Endothelial cell of umbilical vein (primary cell): ENCODE results near the gene CLEC16A. TPM values are rescaled to one million over a fixed set of nuclear protein-coding genes. Genes with fewer than 3 reads are reported as not detected.

Experiments used
- BruUV-seq: library from RNA; stranded (reverse); fragments of 400-500 nt; replicated peaks from 2 replicates; lab custom pipeline; 2021; lab: Mats Ljungman, UMichigan
- CTCF ChIA-PET: fragments of 300-600, 350-600 bp; sonication (Branson Sonifier 250); formaldehyde crosslinking; loops from one replicate; lab custom pipeline; 2021; ENCODE audit warnings: antibody characterized with exemption, inconsistent platforms; lab: Charles Lee
- POLR2A ChIA-PET: fragments of 300-600, 350-600 bp; sonication (Branson Sonifier 250); formaldehyde crosslinking; loops from one replicate; lab custom pipeline; 2021; ENCODE audit warnings: antibody characterized with exemption, inconsistent platforms; lab: Charles Lee
- DNase-seq: peaks from one replicate; pipeline ENCODE4 v3.0.0-alpha.2; 2011; ENCODE audit warnings: low read depth, low spot score
- FAIRE-seq: peaks from 2 replicates; lab custom pipeline; 2011; peaks lifted over from hg19 to GRCh38; lab: Jason Lieb, UNC
- H2AFZ ChIP-seq: 2 replicates; pipeline ENCODE4 v1.6.0; 2012; ENCODE audit warnings: low read depth, low read length, control low read depth, inconsistent platforms
- H3K27ac ChIP-seq: 2 replicates; pipeline ENCODE4 v1.5.1; 2011; ENCODE audit warnings: low read depth, mild to moderate bottlenecking, control low read depth, low read length, moderate library complexity; ENCODE audit not compliant: insufficient read depth
- H3K27me3 ChIP-seq, 2 experiments: 2 replicates each; pipeline versions ENCODE4 v1.6.0 to v1.6.1; 2011; ENCODE audit warnings: low read length in 2 of 2, mixed read lengths in 1 of 2; ENCODE audit not compliant: control insufficient read depth in 2 of 2, insufficient read depth in 2 of 2
- H3K36me3 ChIP-seq, 2 experiments: 2 replicates in 1 of 2; 3 replicates in 1 of 2; pipeline ENCODE4 v1.5.1; 2011; ENCODE audit warnings: low read length in 2 of 2, mild to moderate bottlenecking in 1 of 2, moderate library complexity in 1 of 2; ENCODE audit not compliant: control insufficient read depth in 2 of 2, insufficient read depth in 2 of 2; ENCODE audit errors: extremely low read depth in 1 of 2
- H3K4me1 ChIP-seq: 3 replicates; pipeline ENCODE4 v1.5.1; 2011; ENCODE audit warnings: mild to moderate bottlenecking, low read length; ENCODE audit not compliant: control insufficient read depth, insufficient read depth; ENCODE audit errors: extremely low read depth
- H3K4me2 ChIP-seq: 2 replicates; pipeline ENCODE4 v1.6.1; 2011; ENCODE audit warnings: low read length, control low read depth, mixed read lengths; ENCODE audit not compliant: insufficient read depth
- H3K4me3 ChIP-seq, 3 experiments: fragments of 200-600 bp in 1 of 3; sonication (generic), shearing (Covaris generic) in 1 of 3; replicated peaks in 1 of 3; 2 replicates each; pipeline ENCODE4 v1.5.1; 2011 to 2016; ENCODE audit warnings: control low read depth in 3 of 3, low read length in 3 of 3, mild to moderate bottlenecking in 2 of 3, inconsistent platforms in 1 of 3, low read depth in 1 of 3, moderate library complexity in 1 of 3; ENCODE audit not compliant: insufficient read depth in 1 of 3
- H3K79me2 ChIP-seq: 2 replicates; pipeline ENCODE4 v1.6.0; 2012; ENCODE audit warnings: low read length, inconsistent platforms; ENCODE audit not compliant: control insufficient read depth, insufficient read depth
- H3K9ac ChIP-seq: replicated peaks from 2 replicates; pipeline ENCODE3; 2011; ENCODE audit warnings: low read length, control low read depth; ENCODE audit not compliant: insufficient read depth; ENCODE audit errors: extremely low read depth
- H3K9me1 ChIP-seq: replicated peaks from 3 replicates; pipeline ENCODE4 v1.6.0; 2011; ENCODE audit warnings: mild to moderate bottlenecking, low read length; ENCODE audit not compliant: control insufficient read depth, insufficient read depth; ENCODE audit errors: extremely low read depth
- H3K9me3 ChIP-seq: replicated peaks from 2 replicates; pipeline ENCODE4 v1.5.1; 2012; ENCODE audit warnings: low read length, inconsistent platforms; ENCODE audit not compliant: control insufficient read depth, insufficient read depth
- H4K20me1 ChIP-seq: replicated peaks from 2 replicates; pipeline ENCODE3; 2011; ENCODE audit warnings: mild to moderate bottlenecking, low read length; ENCODE audit not compliant: control insufficient read depth, insufficient read depth; ENCODE audit errors: extremely low read depth
- EZH2 ChIP-seq: IDR thresholded peaks from 2 replicates; pipeline ENCODE4 v1.6.1; 2012; ENCODE audit warnings: borderline replicate concordance, low read depth, mild to moderate bottlenecking, moderate library complexity, low read length, inconsistent platforms; ENCODE audit not compliant: severe bottlenecking
- FOS ChIP-seq: IDR thresholded peaks from 2 replicates; pipeline ENCODE4 v1.6.1; 2011; ENCODE audit warnings: mild to moderate bottlenecking, low read length, moderate library complexity, borderline replicate concordance; ENCODE audit not compliant: insufficient read depth
- GATA2 ChIP-seq: IDR thresholded peaks from 2 replicates; pipeline ENCODE4 v1.7.0; 2011; ENCODE audit warnings: low read depth, mild to moderate bottlenecking, moderate library complexity, mixed read lengths, low read length; ENCODE audit not compliant: insufficient read length, insufficient read depth
- JUN ChIP-seq: IDR thresholded peaks from 2 replicates; pipeline ENCODE4 v1.6.1; 2011; ENCODE audit warnings: borderline replicate concordance, low read depth; ENCODE audit not compliant: insufficient read length, insufficient read depth
- MAX ChIP-seq: IDR thresholded peaks from 2 replicates; pipeline ENCODE4 v1.6.1; 2011; ENCODE audit not compliant: insufficient read depth, insufficient read length
- MYC ChIP-seq: IDR thresholded peaks from one replicate; pipeline ENCODE4 v1.6.1; 2011; ENCODE audit warnings: mild to moderate bottlenecking, low read depth, low read length
- POLR2A ChIP-seq: IDR thresholded peaks from 2 replicates; pipeline ENCODE4 v1.6.1; 2012; ENCODE audit warnings: low read depth, mild to moderate bottlenecking, control low read depth, low read length
- POLR2AphosphoS5 ChIP-seq: IDR thresholded peaks from 2 replicates; pipeline ENCODE4 v1.6.1; 2012; ENCODE audit warnings: low read depth, mild to moderate bottlenecking, control low read depth, low read length, moderate library complexity; ENCODE audit not compliant: insufficient read depth
- dilution Hi-C: fragments of 300-500 bp; cut with MboI; formaldehyde crosslinking; loops from one replicate; pipeline ENCODE4 v1.15.0; 2019; ENCODE audit warnings: low sequenced_read_pairs; ENCODE audit not compliant: extremely low pct_ligation_motif_present
- intact Hi-C: fragments of 100-400 bp; cut with micrococcal nuclease; formaldehyde crosslinking; loops from one replicate; pipeline ENCODE4 v1.10.0; 2022
- polyA plus RNA-seq, 4 experiments: library from polyadenylated mRNA; depleted of rRNA in 3 of 4; stranded (reverse) in 3 of 4; unstranded in 1 of 4; fragments of >200 nt; gene quantifications; 2 replicates each; pipeline versions ENCODE4 v1.2.1 to v1.2.3, GENCODE V29; 2011 to 2012; ENCODE audit warnings: missing spikeins in 1 of 4
- total RNA-seq: library from RNA; stranded (reverse); gene quantifications from 2 replicates; pipeline ENCODE4 v1.2.3, GENCODE V29; 2021

Gene CLEC16A
- total and polyA plus RNA-seq, 2 donors (not counting 3 experiments of a cell fraction or from before 2014, with no cell fraction given): 11.4 to 23.3 TPM

- peaks cover 0 to 10% of the 10 kb centered on the region in 2 experiments for H3K36me3 ChIP-seq
- TF ChIP-seq GATA2 (no peak), FOS (no peak), MAX (no peak)
- POLR2A ChIA-PET: no interaction called here
- dilution Hi-C loops (no loop called here), intact Hi-C loops (no loop called here)
- no peak overlapping the region for H3K4me3 ChIP-seq
- no peaks in the 10 kb centered on the region for H3K9me3 ChIP-seq
- no peaks in the 10 kb centered on the region for H3K4me1 ChIP-seq
- no peak overlapping the region for H3K9ac ChIP-seq
- no peak overlapping the region for H3K4me2 ChIP-seq
- FAIRE-seq (no peak), DNase-seq (no peak)
- CTCF ChIA-PET: no interaction called here
- H3K27me3 ChIP-seq: no peaks in the 10 kb centered on the region
- no peaks in the 10 kb centered on the region for H3K79me2 ChIP-seq
- no peaks in the 10 kb centered on the region for H3K9me1 ChIP-seq
- no TSS peak for BruUV-seq
- H3K27ac ChIP-seq: no peak overlapping the region
- no peak overlapping the region for H2AFZ ChIP-seq
- no peaks in the 10 kb centered on the region for H4K20me1 ChIP-seq
These were observed 227.0 kb downstream of the CLEC16A start for GRCh38 chr16:11171448-11171709.

GRCh38 chr16:11171757-11172299, 227.5 kb downstream of the CLEC16A start:
- CTCF ChIA-PET: no interaction called here
- dilution Hi-C loops (no loop called here), intact Hi-C loops (no loop called here)
- POLR2A ChIA-PET: no interaction called here
- no peak overlapping the region for H2AFZ ChIP-seq
- peaks cover 0 to 10% of the 10 kb centered on the region in 2 experiments for H3K36me3 ChIP-seq
- no peaks in the 10 kb centered on the region for H3K9me1 ChIP-seq
- FAIRE-seq: no peak
- no peaks in the 10 kb centered on the region for H4K20me1 ChIP-seq
- H3K4me3 ChIP-seq: no peak overlapping the region
- H3K27me3 ChIP-seq: no peaks in the 10 kb centered on the region
- no peaks in the 10 kb centered on the region for H3K9me3 ChIP-seq
- H3K27ac ChIP-seq: no peak overlapping the region
- no peak overlapping the region for H3K9ac ChIP-seq
- no peak for DNase-seq
- H3K79me2 ChIP-seq: no peaks in the 10 kb centered on the region
- TF ChIP-seq POLR2AphosphoS5: no peak
- no peak for TF ChIP-seq GATA2
- no peak for TF ChIP-seq POLR2A
- no peak for TF ChIP-seq MYC
- no peak for TF ChIP-seq FOS
- TF ChIP-seq MAX: no peak
- TF ChIP-seq EZH2: no peak
- no peak for TF ChIP-seq JUN
- no TSS peak for BruUV-seq
- no peak overlapping the region for H3K4me2 ChIP-seq
- no peaks in the 10 kb centered on the region for H3K4me1 ChIP-seq
